GM18498 (cell line): ENCODE data around the gene KRT222.

Source experiments
- ATAC-seq: cut with Tn5 transposase; IDR thresholded peaks from one replicate; pipeline ENCODE4 v1.9.1; 2021; ENCODE audit warnings: mild to moderate bottlenecking, moderate library complexity; ENCODE audit not compliant: unreplicated experiment

KRT222 gene

GRCh38 chr17:40615841-40616476 lies 49.0 kb downstream of the KRT222 start:
- ATAC-seq = no peak

GRCh38 chr17:40615068-40615840 lies 49.7 kb downstream of the KRT222 start:
- ATAC-seq = peak; percentile 69

GRCh38 chr17:40614431-40615067 lies 50.4 kb downstream of the KRT222 start:
- peak; percentile 3 for ATAC-seq

- ATAC-seq = no peak
Measured at GRCh38 chr17:40613467-40614154, 51.4 kb downstream of the KRT222 start.

- ATAC-seq = no peak
Measured at GRCh38 chr17:40612599-40613244, 52.3 kb downstream of the KRT222 start.

GRCh38 chr17:40611840-40612474 lies 53.0 kb downstream of the KRT222 start:
- ATAC-seq = no peak

GRCh38 chr17:40610359-40610758 lies 54.6 kb downstream of the KRT222 start:
- no peak for ATAC-seq

GRCh38 chr17:40608061-40608581 lies 56.9 kb downstream of the KRT222 start:
- no peak for ATAC-seq

- no peak for ATAC-seq
Measured at GRCh38 chr17:40607641-40608040, 57.3 kb downstream of the KRT222 start.

- ATAC-seq = no peak
Measured at GRCh38 chr17:40606548-40607353, 58.2 kb downstream of the KRT222 start.

GRCh38 chr17:40605306-40605705 lies 59.7 kb downstream of the KRT222 start:
- ATAC-seq = no peak
